Activated T-cell treated with anti-CD3 and anti-CD28 coated beads, Interleukin-2, amount 50 U/mL, for 48 hours (primary cell): ENCODE results near the gene PDE9A.

ENCODE experiments used
- DNase-seq, 2 experiments: peaks; one replicate each; pipeline ENCODE4 v3.0.0-alpha.2; 2020

The PDE9A gene

GRCh38 chr21:42744520-42745445 is 91.4 kb downstream of the PDE9A start:
- no peak for DNase-seq

GRCh38 chr21:42745511-42746239 is 92.3 kb downstream of the PDE9A start:
- DNase-seq = peak in 1 of 2 experiments; percentile 31

GRCh38 chr21:42746240-42746592 is 92.8 kb downstream of the PDE9A start:
- DNase-seq = no peak

- DNase-seq = peak; percentile 49 to 58
Observed at GRCh38 chr21:42746593-42747275, 93.3 kb downstream of the PDE9A start.

GRCh38 chr21:42747276-42747701 is 93.9 kb downstream of the PDE9A start:
- no peak for DNase-seq

GRCh38 chr21:42747746-42748351 is 94.4 kb downstream of the PDE9A start:
- DNase-seq = no peak

- DNase-seq = no peak
Observed at GRCh38 chr21:42748620-42749176, 95.3 kb downstream of the PDE9A start.

- DNase-seq = no peak
Observed at GRCh38 chr21:42750737-42751530, 97.5 kb downstream of the PDE9A start.

- DNase-seq = no peak
Observed at GRCh38 chr21:42751866-42752265, 98.4 kb downstream of the PDE9A start.

GRCh38 chr21:42753804-42754203 is 100.4 kb downstream of the PDE9A start:
- no peak for DNase-seq

GRCh38 chr21:42754270-42754933 is 101.0 kb downstream of the PDE9A start:
- DNase-seq = no peak

GRCh38 chr21:42755031-42755665 is 101.7 kb downstream of the PDE9A start:
- DNase-seq = no peak

GRCh38 chr21:42755766-42756579 is 102.6 kb downstream of the PDE9A start:
- no peak for DNase-seq

- no peak for DNase-seq
Observed at GRCh38 chr21:42756580-42757250, 103.3 kb downstream of the PDE9A start.

GRCh38 chr21:42757422-42757821 is 104.0 kb downstream of the PDE9A start:
- no peak for DNase-seq

GRCh38 chr21:42757826-42758655 is 104.6 kb downstream of the PDE9A start:
- no peak for DNase-seq

- DNase-seq = no peak
Observed at GRCh38 chr21:42758721-42759593, 105.5 kb downstream of the PDE9A start.
